Common myeloid progenitor, CD34-positive (primary cell): ENCODE measurements around the gene NDEL1.
A peak's percentile ranks its signal among the peaks of the same experiment; 100 is the strongest.

Source experiments
- CTCF ChIA-PET: fragments of 350-600 bp; sonication (Branson Sonifier 250); formaldehyde crosslinking; loops from one replicate; lab custom pipeline; 2021; ENCODE audit warnings: antibody characterized with exemption; lab: Charles Lee
- POLR2A ChIA-PET: fragments of 350-600 bp; sonication (Branson Sonifier 250); formaldehyde crosslinking; loops from one replicate; lab custom pipeline; 2021; ENCODE audit warnings: antibody characterized with exemption; lab: Charles Lee
- DNase-seq, 3 donors: peaks; one replicate each; pipeline versions ENCODE4 v3.0.0 to v3.0.0-alpha.2; 2013
- H3K27ac ChIP-seq, 2 experiments: 1 replicate in 1 of 2; 2 replicates in 1 of 2; pipeline ENCODE4 v1.7.0; 2013; ENCODE audit warnings: inconsistent platforms in 2 of 2, low read length in 2 of 2, mild to moderate bottlenecking in 2 of 2, low read depth in 1 of 2, moderate library complexity in 1 of 2; ENCODE audit not compliant: severe bottlenecking in 2 of 2, insufficient read depth in 1 of 2, poor library complexity in 1 of 2
- H3K27me3 ChIP-seq, 5 experiments: replicated peaks in 2 of 5; 1 replicate in 3 of 5; 2 replicates in 2 of 5; pipeline versions ENCODE4 v1.6.1 to v1.7.0; 2013; ENCODE audit warnings: low read length in 4 of 5, mild to moderate bottlenecking in 2 of 5, moderate library complexity in 2 of 5, inconsistent platforms in 1 of 5; ENCODE audit not compliant: insufficient read depth in 5 of 5, control insufficient read depth in 4 of 5
- H3K36me3 ChIP-seq, 4 experiments: 1 replicate in 2 of 4; 2 replicates in 2 of 4; pipeline versions ENCODE4 v1.6.1 to v1.7.0; 2013; ENCODE audit warnings: low read length in 3 of 4, control low read depth in 1 of 4, mild to moderate bottlenecking in 1 of 4; ENCODE audit not compliant: control insufficient read depth in 4 of 4, insufficient read depth in 4 of 4
- H3K4me1 ChIP-seq, 4 experiments: 1 replicate in 3 of 4; 2 replicates in 1 of 4; pipeline versions ENCODE4 v1.6.1 to v1.7.1; 2013; ENCODE audit warnings: low read length in 3 of 4, mild to moderate bottlenecking in 3 of 4, control low read depth in 1 of 4, inconsistent platforms in 1 of 4, moderate library complexity in 1 of 4; ENCODE audit not compliant: control insufficient read depth in 4 of 4, insufficient read depth in 4 of 4; ENCODE audit errors: control extremely low read depth in 1 of 4
- H3K4me3 ChIP-seq, 7 experiments: 1 replicate in 4 of 7; 2 replicates in 3 of 7; pipeline versions ENCODE4 v1.5.1 to v1.7.0; 2013; ENCODE audit warnings: mild to moderate bottlenecking in 7 of 7, low read length in 6 of 7, moderate library complexity in 6 of 7, inconsistent platforms in 2 of 7, low read depth in 2 of 7, control low read depth in 1 of 7; ENCODE audit not compliant: insufficient read depth in 4 of 7, control insufficient read depth in 1 of 7; ENCODE audit errors: extremely low read depth in 1 of 7
- H3K9me3 ChIP-seq, 5 experiments: 1 replicate in 4 of 5; 2 replicates in 1 of 5; pipeline versions ENCODE4 v1.6.1 to v1.7.1; 2013; ENCODE audit warnings: low read length in 4 of 5, mild to moderate bottlenecking in 2 of 5, inconsistent platforms in 1 of 5, low read depth in 1 of 5, moderate library complexity in 1 of 5; ENCODE audit not compliant: control insufficient read depth in 4 of 5, insufficient read depth in 2 of 5; ENCODE audit errors: control extremely low read depth in 1 of 5
- WGBS: methylation state at CpG from one replicate; pipeline ENCODE4 v1.1.5; 2013; ENCODE audit not compliant: insufficient coverage; 5-methylcytosine and 5-hydroxymethylcytosine counted together

The NDEL1 gene

DNA sequence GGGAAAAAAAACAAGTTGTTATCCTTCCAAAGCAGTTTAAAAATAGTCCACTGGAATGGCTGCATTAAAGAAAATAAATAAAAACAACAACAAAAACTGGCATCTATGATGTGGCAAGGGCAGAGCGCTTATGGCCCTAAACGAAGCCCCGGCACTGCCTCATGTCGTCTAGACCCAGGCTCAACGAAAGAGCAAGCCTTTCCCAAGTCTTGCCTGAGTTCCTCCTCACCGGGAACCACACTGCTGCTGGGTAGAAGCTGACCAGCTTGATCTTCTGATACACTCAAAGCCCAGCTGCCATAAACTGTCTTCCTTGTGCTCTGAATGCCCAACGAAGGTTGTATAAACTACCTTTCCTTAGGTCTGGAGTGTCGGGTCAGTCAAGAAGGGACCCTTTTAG lies 37.0 kb downstream of the NDEL1 start:
- POLR2A ChIA-PET, result no interaction called here
- no peak overlapping the region for H3K27ac ChIP-seq
- WGBS, result 99% methylated on average over 7 of the region's 8 CpGs
- H3K4me1 ChIP-seq, result no peaks in the 10 kb centered on the region
- no peaks in the 10 kb centered on the region for H3K9me3 ChIP-seq
- no peak overlapping the region for H3K4me3 ChIP-seq
- CTCF ChIA-PET, result interaction anchor here (1.1 to 1.7 kb wide), 2 partner anchors 10 to 21 kb away, joined by 3 to 4 read pairs; no protein-coding TSS in a partner anchor
- H3K27me3 ChIP-seq, result no peaks in the 10 kb centered on the region
- no peak for DNase-seq
- peaks cover 10 to 84% (median 60%) of the 10 kb centered on the region in 4 experiments for H3K36me3 ChIP-seq

DNA sequence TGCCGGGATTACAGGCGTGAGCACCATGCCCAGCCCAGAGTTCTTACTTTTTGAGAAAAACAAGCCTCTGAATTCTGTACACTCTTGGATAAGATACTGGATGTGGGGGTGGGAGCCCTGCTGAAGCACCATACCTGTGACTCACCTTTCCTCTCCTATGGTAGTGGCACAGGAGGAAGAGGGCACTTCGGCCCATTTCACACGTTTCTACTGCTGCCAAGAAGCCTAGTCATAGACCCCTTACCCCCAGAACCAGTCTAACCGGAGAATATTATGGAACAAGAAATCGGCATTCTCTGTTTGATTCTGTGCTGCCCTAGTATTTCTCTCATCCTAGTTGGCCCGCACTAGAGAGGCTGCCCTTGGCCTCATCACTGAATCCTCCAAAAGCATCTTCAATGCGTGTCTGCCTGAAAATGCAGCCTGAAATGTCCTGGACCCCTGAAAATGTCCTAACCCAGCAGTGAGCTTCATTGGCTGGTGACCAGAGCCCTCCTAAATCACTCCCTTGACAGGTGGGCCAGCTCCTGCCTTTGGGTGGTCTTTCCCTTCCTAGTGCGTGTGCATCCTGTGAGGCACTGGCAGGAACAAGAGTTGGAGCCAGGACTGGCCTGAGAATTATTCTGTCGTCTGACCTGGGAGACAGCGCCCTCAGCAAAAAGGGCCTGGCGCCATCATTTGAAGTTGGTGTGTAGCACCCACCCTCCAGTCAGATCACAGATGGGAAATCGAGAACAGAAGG lies 37.9 kb downstream of the NDEL1 start:
- CTCF ChIA-PET, result no interaction called here
- no peak for DNase-seq
- Histone ChIP-seq H3K36me3 (peaks cover 12 to 85% (median 59%) of the 10 kb centered on the region in 4 experiments), H3K4me3 (no peak overlapping the region), H3K9me3 (no peaks in the 10 kb centered on the region), H3K4me1 (no peaks in the 10 kb centered on the region), H3K27me3 (no peaks in the 10 kb centered on the region), H3K27ac (no peak overlapping the region)
- POLR2A ChIA-PET, result no interaction called here
- 98% methylated on average over 12 of the region's 13 CpGs for WGBS

DNA sequence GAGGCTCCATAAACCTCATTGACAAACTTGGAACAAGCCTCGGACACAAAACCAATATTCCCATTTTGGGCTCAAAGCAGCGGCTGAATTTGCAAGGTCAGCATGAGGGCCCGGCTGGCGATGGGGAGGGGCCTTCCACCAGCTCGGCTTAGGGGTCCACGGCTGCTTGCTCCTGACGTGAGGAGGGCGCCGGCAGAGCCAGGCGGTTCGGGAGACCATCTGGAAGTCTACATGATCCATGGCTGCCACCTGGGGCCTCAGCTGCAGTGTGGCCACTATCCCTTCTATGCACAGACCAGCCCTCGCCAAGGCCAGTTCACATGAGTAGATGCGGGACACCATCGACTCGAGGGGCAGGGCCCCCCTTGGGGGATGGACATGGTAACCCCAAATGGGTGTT lies 39.1 kb downstream of the NDEL1 start:
- Histone ChIP-seq H3K36me3 (peaks cover 12 to 93% (median 56%) of the 10 kb centered on the region in 4 experiments), H3K4me1 (no peaks in the 10 kb centered on the region), H3K4me3 (no peak overlapping the region), H3K27ac (no peak overlapping the region), H3K9me3 (no peaks in the 10 kb centered on the region), H3K27me3 (no peaks in the 10 kb centered on the region)
- no peak for DNase-seq
- ChIA-PET POLR2A (no interaction called here), CTCF (no interaction called here)
- WGBS, result 96% methylated on average over 15 of the region's 15 CpGs

GRCh38 chr17:8475227-8475626 lies 39.5 kb downstream of the NDEL1 start:
- ChIA-PET POLR2A (no interaction called here), CTCF (interaction anchor here (1.8 kb wide), 1 partner anchor 10 kb away, joined by 5 read pairs; no protein-coding TSS in a partner anchor)
- WGBS, result 100% methylated on average over 8 of the region's 9 CpGs
- no peak overlapping the region for H3K27ac ChIP-seq
- H3K9me3 ChIP-seq, result no peaks in the 10 kb centered on the region
- H3K27me3 ChIP-seq, result no peaks in the 10 kb centered on the region
- no peaks in the 10 kb centered on the region for H3K4me1 ChIP-seq
- H3K4me3 ChIP-seq, result no peak overlapping the region
- DNase-seq, result no peak
- H3K36me3 ChIP-seq, result peaks cover 15 to 94% (median 59%) of the 10 kb centered on the region in 4 experiments

DNA sequence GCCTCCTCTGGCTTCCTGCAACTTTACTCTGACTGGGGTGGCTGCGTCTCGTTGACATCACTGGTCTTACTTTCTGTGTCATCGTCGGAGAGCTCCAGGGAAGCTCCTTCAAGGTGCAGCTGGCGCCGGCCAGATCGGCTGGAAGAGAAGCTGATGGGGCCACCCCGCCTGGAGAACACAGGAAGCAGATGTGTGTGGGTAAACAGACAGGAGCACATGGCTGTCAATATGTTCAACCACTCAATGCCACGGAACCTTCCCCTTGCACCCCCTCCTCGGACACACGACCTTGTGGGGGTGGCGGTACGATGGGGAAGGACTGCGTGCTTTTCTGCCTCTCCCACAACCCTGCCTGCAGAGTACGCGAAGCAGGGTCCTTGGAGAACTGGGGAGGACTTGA lies 40.1 kb downstream of the NDEL1 start:
- WGBS, result 67% methylated on average over 11 of the region's 16 CpGs

DNA sequence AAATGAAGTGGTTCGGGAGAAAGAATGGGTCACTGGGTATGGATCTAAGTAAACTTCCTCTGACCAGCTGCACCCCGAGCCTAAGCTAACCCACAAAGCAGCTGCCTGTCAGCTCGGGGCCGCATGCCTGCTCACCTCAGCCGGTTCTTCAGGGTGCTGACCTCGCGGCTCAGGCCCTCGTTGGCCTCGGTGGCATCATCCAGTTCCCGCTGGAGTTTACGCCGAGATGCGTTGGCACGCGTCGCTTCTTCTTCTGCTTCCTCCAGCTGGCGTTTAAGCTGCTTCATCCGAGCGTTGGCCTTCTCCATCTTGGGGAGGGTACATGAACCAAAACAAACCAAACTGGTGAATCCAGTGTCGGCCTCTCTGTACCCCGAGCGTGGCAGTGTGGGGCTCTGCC lies 41.1 kb downstream of the NDEL1 start:
- DNase-seq, result no peak
- H3K36me3 ChIP-seq, result peaks cover 18 to 95% (median 62%) of the 10 kb centered on the region in 4 experiments
- ChIA-PET CTCF (interaction anchor here (1.2 to 1.8 kb wide), 2 partner anchors 9 to 12 kb away, joined by 5 read pairs; no protein-coding TSS in a partner anchor), POLR2A (no interaction called here)
- no peak overlapping the region for H3K4me3 ChIP-seq
- no peaks in the 10 kb centered on the region for H3K9me3 ChIP-seq
- no peaks in the 10 kb centered on the region for H3K4me1 ChIP-seq
- no peaks in the 10 kb centered on the region for H3K27me3 ChIP-seq
- WGBS, result 95% methylated on average over 22 of the region's 22 CpGs
- H3K27ac ChIP-seq, result no peak overlapping the region

More for the DNA sequence above, 40.1 kb downstream of the NDEL1 start:
- Histone ChIP-seq H3K4me3 (no peak overlapping the region), H3K27ac (no peak overlapping the region), H3K4me1 (no peaks in the 10 kb centered on the region), H3K9me3 (no peaks in the 10 kb centered on the region), H3K36me3 (peaks cover 18 to 95% (median 60%) of the 10 kb centered on the region in 4 experiments), H3K27me3 (no peaks in the 10 kb centered on the region)
- peak in 2 of 3 donors; percentile 47 to 60 for DNase-seq
- ChIA-PET POLR2A (no interaction called here), CTCF (interaction anchor here (1.2 to 1.8 kb wide), 2 partner anchors 8 to 11 kb away, joined by 5 read pairs; no protein-coding TSS in a partner anchor)

DNA sequence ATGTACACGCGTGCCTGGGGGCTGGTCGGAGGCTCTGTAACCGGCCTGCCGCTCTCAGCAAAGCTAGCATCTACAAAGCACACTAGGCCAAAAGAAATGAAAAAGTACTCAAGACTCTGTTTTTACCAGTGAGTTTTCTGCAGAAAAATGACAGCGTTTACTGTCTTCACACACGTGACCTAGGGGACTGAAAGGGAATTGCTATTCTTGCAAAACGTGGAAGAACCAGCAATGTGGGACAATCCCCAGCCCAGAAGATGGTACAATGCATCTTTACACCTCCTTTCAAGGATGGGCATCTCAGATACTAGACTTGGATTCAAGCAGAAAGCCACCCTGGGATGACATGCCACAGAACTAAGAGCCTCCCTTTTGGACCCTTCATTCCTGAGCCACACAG lies 41.5 kb downstream of the NDEL1 start:
- ChIA-PET POLR2A (no interaction called here), CTCF (no interaction called here)
- Histone ChIP-seq H3K27ac (no peak overlapping the region), H3K4me1 (no peaks in the 10 kb centered on the region), H3K36me3 (peaks cover 19 to 96% (median 63%) of the 10 kb centered on the region in 4 experiments), H3K4me3 (no peak overlapping the region), H3K27me3 (no peaks in the 10 kb centered on the region), H3K9me3 (no peaks in the 10 kb centered on the region)
- WGBS, result 95% methylated on average over 8 of the region's 8 CpGs
- DNase-seq, result no peak
